K562 (cell line): ENCODE results near the gene ZNF557. TPM values are rescaled to one million over a fixed set of nuclear protein-coding genes. Genes with fewer than 3 reads are reported as not detected.

Source experiments
- CHCHD3 ChIP-seq: fragments of 250-450 bp; sonication (Bioruptor Pico); IDR thresholded peaks from 2 replicates; pipeline ENCODE4 v2.1.2; 2022; ENCODE audit warnings: mild to moderate bottlenecking
- CHD2 ChIP-seq: IDR thresholded peaks from 2 replicates; pipeline ENCODE4 v1.6.1; 2011; ENCODE audit warnings: low read depth, low read length
- CREB3 ChIP-seq: fragments of 450-650 bp; conservative IDR thresholded peaks from 2 replicates; pipeline ENCODE4 v1.6.1; 2016; ENCODE audit warnings: missing genetic modification characterization, low read depth, mild to moderate bottlenecking, missing compliant biosample characterization, moderate library complexity
- FOXP1 ChIP-seq: sonication (generic); formaldehyde crosslinking; IDR thresholded peaks from 2 replicates; pipeline ENCODE4 v1.8.0; 2022; ENCODE audit warnings: mild to moderate bottlenecking, missing genetic modification reagents
- ILK ChIP-seq: fragments of 450-650 bp; IDR thresholded peaks from 2 replicates; pipeline ENCODE4 v1.6.1; 2016; ENCODE audit warnings: missing genetic modification characterization, low read depth, mild to moderate bottlenecking, missing compliant biosample characterization, moderate library complexity, borderline replicate concordance
- RNF2 ChIP-seq: sonication (generic); IDR thresholded peaks from 2 replicates; pipeline ENCODE4 v1.6.1; 2016
- TFAM ChIP-seq: fragments of 250-450 bp; sonication (Bioruptor Pico); conservative IDR thresholded peaks from 2 replicates; pipeline ENCODE4 v1.5.0; 2021; ENCODE audit warnings: mild to moderate bottlenecking, moderate library complexity
- THAP7 ChIP-seq: fragments of 250-450 bp; sonication (Bioruptor Pico); IDR thresholded peaks from 2 replicates; pipeline ENCODE4 v1.5.0; 2021
- U2AF1 ChIP-seq: fragments of 200-400 bp; formaldehyde crosslinking; optimal IDR thresholded peaks from 2 replicates; pipeline ENCODE3; 2017; ENCODE audit warnings: mild to moderate bottlenecking, low read depth, low read length, moderate library complexity
- UBTF ChIP-seq, 2 experiments: IDR thresholded peaks; 2 replicates each; pipeline ENCODE4 v1.6.1; 2012; ENCODE audit warnings: improper control_type of control experiment in 2 of 2, low read depth in 2 of 2, low read length in 2 of 2, borderline replicate concordance in 1 of 2
- USF2 ChIP-seq: sonication (generic); formaldehyde crosslinking; IDR thresholded peaks from 2 replicates; pipeline ENCODE4 v1.5.0; 2020; ENCODE audit warnings: missing genetic modification reagents
- ZMIZ1 ChIP-seq, 2 experiments: fragments of 150-350 bp in 1 of 2; IDR thresholded peaks; 2 replicates each; pipeline ENCODE4 v1.6.1; 2012 to 2016; ENCODE audit warnings: low read depth in 2 of 2, low read length in 2 of 2, mild to moderate bottlenecking in 1 of 2, moderate library complexity in 1 of 2
- ZNF12 ChIP-seq: sonication (generic); formaldehyde crosslinking; IDR thresholded peaks from 2 replicates; pipeline ENCODE4 v1.4.0; 2020; ENCODE audit warnings: mild to moderate bottlenecking, missing genetic modification reagents
- ZNF165 ChIP-seq: fragments of 250-450 bp; sonication (Bioruptor Pico); IDR thresholded peaks from 2 replicates; pipeline ENCODE4 v1.4.0; 2020; ENCODE audit warnings: borderline replicate concordance
- ZNF395 ChIP-seq: fragments of 200-800 bp; sonication (Bioruptor generic); IDR thresholded peaks from 2 replicates; pipeline ENCODE4 v1.6.1; 2017; ENCODE audit warnings: missing genetic modification characterization, missing compliant biosample characterization
- ZNF830 ChIP-seq: fragments of 250-450 bp; sonication (Bioruptor Pico); IDR thresholded peaks from 2 replicates; pipeline ENCODE4 v1.5.0; 2021; ENCODE audit warnings: mild to moderate bottlenecking
- polyA plus RNA-seq, 8 experiments: library from polyadenylated mRNA; depleted of rRNA in 4 of 8; stranded (reverse) in 5 of 8; unstranded in 3 of 8; fragments of >200 nt; fragmentation: Nextera tagmentation in 2 of 8; fragmentation: Illumina TruSeq in 1 of 8; extraction: Ambion mirVana in 2 of 8; extraction: Trizol in 1 of 8; gene quantifications; 2 replicates each; pipeline versions ENCODE4 v1.2.1 to v1.2.3, GENCODE V29; 2011 to 2014; ENCODE audit warnings: inconsistent platforms in 1 of 8, missing spikeins in 1 of 8
- total RNA-seq, 7 experiments: library from RNA; depleted of rRNA in 6 of 7; stranded (reverse); fragments of >200 nt in 6 of 7; fragmentation: Illumina TruSeq in 2 of 7; extraction: Trizol in 2 of 7; gene quantifications; 2 replicates each; pipeline versions ENCODE4 v1.2.1 to v1.2.3, GENCODE V29; 2011 to 2021; ENCODE audit warnings: low replicate concordance in 1 of 7

ZNF557 gene
- total and polyA plus RNA-seq, 9 of the 15 experiments (the other 6 are each of a cell fraction or from before 2014, with no cell fraction given) = 2.2 to 6.6 (median 4.4) TPM

GRCh38 chr19:7069042-7069903 is at the start of gene ZNF557 (continued):
- TF ChIP-seq UBTF (IDR thresholded peaks at IDR 0.05; ENCODE audit: borderline replicate concordance in 1 of 2, low read depth in 2 of 2, low read length in 2 of 2) (0 out of 4 replicates have a peak, but pooled peaks of 1 of the 2 experiments have one; percentile 52), THAP7 (no peak), ZNF165 (CRISPR knock-in tag) (no peak), ZNF12 (CRISPR knock-in tag) (no peak), CHCHD3 (no peak), RNF2 (no peak), TFAM (CRISPR knock-in tag) (no peak), ZNF395 (no peak), ZMIZ1 (IDR thresholded peaks at IDR 0.05; ENCODE audit: low read depth in 2 of 2, low read length in 2 of 2) (no peak; a peak in 1 of 4 replicates), USF2 (CRISPR knock-in tag) (no peak), CHD2 (no peak), ZNF830 (CRISPR knock-in tag) (0 out of 2 replicates have a peak, but pooled peaks have one; percentile 64), CREB3 (tag) (no peak), ILK (tag) (no peak), U2AF1 (no peak), FOXP1 (CRISPR knock-in tag) (no peak)
